Inferior parietal cortex (tissue), 1 donor: ENCODE data around the gene CERK.

Experiments used
- DNase-seq: peaks from one replicate; pipeline ENCODE4 v3.0.0-alpha.2; 2016; ENCODE audit errors: extremely low spot score

Gene CERK

GRCh38 chr22:46731246-46732040, 6.6 kb downstream of the CERK start:
- no peak for DNase-seq

- no peak for DNase-seq
Measured at GRCh38 chr22:46730568-46731245, 7.3 kb downstream of the CERK start.

- DNase-seq = no peak
Measured at GRCh38 chr22:46728470-46728869, 9.6 kb downstream of the CERK start.

DNA sequence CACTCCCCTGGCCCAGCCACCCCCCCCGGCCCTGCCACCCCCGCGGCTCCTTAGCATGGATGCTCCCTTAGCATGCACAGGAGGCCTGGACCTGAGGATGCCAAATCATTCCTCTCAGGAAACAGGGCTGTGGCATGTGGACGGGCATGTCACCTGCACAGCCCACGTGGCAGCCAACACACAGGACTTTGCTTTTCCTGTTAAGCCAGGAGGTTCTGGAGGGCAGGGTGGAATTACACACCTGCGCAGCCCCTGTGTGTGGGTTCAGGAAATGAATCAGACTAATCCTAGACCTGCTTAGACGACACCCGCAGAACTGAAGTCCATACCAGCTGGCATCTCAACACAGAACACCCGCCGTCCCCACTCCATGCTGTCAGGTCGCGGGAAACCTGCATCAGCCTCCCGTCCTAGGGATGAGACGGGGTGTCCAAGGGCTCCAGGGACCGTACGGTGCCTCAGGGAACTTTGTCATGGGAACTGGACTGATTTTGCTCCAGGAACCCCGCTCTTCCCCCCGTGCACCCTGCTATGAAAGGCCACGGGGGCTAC, 10.2 kb downstream of the CERK start:
- no peak for DNase-seq

DNA sequence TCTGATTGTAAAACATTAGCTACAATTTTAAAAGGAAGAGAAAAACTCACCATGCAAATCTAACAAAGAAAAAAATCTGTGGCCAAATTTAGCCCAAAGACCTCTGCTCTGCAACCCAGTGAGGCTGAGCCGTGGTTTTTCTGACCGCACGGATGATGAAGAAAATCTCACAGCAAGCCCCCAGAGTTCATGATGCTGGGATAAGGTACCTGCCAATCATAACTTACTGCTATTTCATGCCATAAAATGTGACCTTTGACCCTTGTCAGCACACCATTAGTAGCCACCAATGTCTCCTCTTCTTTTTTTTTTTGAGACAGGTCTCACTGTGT, 11.1 kb downstream of the CERK start:
- DNase-seq = no peak

DNA sequence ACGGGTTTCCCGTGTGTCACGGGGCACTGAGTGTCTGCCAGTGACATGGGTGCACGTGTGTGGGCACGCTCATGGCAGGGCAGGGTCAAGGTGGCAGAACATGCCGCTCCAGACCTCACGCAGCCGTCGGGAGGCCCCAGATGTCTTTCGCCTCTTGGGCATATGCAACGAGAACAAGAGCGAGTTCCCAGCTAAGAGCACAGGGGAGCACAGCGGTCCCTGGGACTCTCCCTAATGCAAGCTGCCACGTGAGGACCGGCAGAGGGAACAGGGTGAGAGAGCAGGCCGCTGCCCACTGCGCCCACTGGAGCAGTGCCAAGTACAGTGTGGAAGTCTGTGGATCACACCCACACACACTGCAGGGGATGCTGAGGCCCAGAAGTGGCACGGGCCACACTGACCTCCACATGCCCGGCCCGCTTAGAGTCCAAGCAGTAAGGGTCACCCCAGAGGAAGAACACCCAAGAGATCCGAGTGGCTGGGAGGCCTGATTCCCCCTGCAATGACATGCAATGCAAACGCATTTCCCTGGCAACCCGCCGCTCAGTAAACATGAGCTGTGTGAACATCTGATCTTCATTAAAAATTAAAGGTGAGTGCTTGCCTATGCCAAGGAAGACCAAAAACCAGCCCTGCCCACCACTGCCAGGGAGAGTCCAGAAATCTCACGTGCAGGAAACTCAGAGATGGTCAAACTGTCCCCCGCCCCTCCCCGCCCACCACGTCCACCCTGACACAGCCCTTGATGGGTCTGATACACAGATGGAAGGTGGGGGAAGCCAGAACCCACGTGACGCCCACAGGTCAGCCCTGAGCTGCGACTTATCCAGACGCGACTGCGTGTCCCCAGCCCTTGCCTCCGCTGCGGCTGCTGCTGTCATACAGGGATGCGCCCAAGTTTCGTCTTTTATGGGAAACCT, 11.7 kb downstream of the CERK start:
- no peak for DNase-seq

DNA sequence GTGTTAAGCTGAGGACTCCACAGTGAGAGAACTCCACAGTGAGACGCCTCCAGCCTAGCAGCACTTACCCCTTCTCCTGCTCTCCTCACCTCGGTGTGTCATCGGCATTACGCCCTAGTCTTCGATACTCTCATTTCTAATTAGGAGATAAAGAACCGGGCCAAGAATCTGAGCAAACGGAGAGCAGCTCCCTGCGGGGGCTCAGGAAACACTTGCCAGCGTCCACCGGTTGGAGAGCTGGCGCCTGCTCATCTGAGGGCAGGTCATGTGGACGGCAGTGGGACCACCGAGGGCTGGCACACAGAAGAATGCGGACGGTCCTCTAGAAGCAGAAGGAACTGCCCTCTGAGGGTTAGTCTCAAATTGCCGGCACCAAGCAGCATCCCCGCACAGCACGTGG, 13.0 kb downstream of the CERK start:
- DNase-seq = no peak

DNA sequence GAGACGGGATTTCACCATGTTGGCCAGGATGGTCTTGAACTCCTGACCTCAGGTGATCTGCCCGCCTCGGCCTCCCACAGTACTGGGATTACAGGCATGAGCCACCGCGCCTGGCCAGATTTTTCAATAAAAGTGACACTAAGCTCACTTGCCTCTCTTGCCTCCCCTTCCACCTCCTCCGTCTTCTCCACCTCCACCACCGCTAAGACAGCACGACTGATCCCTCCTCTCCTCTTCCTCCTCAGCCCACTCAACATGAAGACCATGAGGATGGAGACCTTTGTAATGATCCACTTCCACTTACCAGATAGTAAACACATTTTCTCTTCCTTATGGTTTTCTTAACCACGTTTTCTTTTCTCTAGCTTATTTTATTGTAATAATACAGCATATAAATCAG, 14.2 kb downstream of the CERK start:
- DNase-seq = no peak

DNA sequence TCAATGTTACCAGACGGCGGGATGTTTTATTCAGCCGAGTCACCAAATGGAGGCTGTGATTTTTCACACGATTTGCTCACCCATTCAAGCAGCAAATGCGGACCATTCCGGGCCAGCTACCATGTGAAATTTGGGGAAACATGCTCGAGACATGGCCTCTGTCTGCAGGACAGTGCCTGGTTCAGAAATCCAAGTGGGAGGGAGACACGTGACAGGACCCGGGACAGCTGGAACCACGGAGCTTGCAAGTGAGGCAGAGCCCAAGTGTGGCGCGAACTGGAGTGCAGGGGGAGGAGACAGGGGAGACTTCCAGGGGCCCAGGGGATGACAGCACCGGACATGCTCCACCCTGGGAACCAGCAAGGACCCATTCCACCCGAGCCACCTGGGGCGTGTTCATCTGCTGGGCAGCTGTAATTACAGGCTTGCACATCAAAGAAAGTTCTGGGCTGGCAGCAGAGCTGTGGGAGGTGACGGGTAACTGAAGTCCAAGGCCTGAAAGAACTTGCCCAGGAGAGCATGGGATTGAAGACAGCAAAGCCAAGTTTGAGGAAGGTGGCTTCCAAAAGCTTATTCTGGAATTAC, 16.5 kb downstream of the CERK start:
- no peak for DNase-seq

- no peak for DNase-seq
Measured at GRCh38 chr22:46719921-46720320, 18.1 kb downstream of the CERK start.

DNA sequence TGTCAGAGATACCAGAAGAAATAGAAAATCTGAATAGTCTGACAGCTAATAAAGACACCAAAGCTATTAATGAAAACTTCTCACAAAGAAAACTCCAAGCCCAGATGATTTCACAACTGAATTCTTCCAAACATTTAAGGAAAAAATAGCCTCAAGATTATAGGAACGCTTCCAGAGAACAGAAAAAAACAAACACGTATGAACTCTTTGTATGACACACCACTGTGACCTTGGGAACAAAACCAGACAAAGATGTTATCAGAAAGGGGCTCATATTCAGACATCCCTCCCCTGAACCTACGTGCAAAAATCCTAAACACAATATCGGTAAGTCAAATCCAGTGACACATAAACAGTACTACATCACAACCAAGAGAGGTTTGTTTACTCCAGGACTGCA, 23.5 kb downstream of the CERK start:
- no peak for DNase-seq

DNA sequence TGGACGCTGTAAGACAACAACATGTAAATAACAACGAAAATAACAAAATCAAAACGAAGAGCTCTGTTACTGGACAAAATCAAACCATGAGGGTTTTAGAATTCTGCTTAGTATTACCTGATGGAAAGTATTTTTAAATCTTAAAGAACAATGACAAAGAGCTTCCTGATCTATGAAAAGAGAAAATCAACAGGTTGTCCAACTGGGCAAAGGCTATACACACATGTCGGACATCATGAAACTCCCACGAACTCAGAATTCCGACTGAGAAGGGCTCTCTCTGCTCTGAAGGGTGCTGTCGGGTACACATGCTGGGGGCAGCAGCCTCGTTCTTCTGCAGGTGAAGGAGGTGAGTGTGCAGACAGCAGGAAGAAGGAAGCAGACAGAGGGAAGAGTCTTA, 25.8 kb downstream of the CERK start:
- DNase-seq = no peak

GRCh38 chr22:46710806-46711205, 27.2 kb downstream of the CERK start:
- no peak for DNase-seq

- DNase-seq = no peak
Measured at GRCh38 chr22:46708766-46709330, 29.2 kb downstream of the CERK start.

DNA sequence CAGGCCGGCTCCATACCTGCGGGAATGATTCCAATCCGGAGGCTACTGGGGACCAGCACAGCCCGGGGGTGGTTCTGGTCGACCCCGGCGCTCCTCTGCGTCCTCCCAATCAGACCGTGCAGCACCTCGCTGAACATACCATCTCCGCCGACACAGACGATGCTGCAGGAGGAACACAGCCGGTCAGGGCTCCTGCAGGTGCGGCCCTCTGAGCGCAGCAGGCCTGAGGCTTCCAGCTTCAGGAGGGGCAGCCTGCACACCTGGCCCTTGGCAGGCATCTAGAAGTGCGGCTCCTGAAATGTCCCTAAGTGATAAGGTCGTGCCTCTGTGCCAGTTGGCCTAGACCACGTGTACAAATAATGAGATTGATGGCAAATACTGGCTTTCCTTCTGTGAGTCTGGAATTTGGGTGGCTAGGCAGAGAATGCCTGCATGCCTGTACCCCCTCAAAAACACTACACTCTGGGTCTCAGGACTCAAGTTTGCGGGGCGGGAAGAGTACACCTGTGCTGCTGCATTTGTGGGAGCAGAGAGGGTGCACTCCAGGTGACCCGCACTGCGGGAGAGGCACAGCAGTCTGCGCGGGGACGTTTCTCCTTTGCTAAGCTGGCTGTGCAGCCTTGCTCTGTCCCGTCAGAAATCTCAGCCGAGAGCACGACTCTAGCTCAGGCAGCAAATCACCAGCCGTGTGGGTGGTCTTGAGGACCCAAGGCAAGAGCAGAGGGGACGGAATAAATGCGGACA, 30.1 kb downstream of the CERK start:
- DNase-seq = no peak

- DNase-seq = no peak
Measured at GRCh38 chr22:46707305-46707704, 30.7 kb downstream of the CERK start.

DNA sequence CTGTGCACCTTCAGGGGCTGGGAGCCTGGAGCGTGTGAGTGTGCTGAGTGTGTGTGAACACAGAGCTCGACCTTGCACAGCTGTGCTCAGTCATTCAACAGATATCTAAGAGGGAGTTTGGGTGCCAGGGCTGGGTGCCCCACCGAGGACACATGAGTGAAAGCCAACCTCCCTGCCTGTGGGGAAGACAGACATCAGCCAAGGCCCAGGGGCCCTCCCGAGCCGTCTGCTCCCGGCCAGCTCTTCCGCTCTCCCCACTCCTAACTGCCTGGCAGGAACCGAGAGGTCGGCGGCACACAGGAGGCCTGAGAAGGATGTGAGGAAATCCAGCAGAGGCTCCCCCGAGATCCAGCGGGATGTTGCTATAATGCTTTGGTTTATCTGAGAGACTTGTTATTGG, 32.0 kb downstream of the CERK start:
- DNase-seq = no peak

- no peak for DNase-seq
Measured at GRCh38 chr22:46703996-46704370, 34.1 kb downstream of the CERK start.

- DNase-seq = no peak
Measured at GRCh38 chr22:46703171-46703995, 34.7 kb downstream of the CERK start.

GRCh38 chr22:46701262-46701661, 36.8 kb downstream of the CERK start:
- DNase-seq = no peak
